ENCODE measurements around the gene ZBTB11. TPM values are rescaled to one million over a fixed set of nuclear protein-coding genes. Genes with fewer than 3 reads are reported as not detected.
"Not testable (repeated sequence)": the region's sequence is repeated elsewhere in the genome, so short reads cannot be mapped to it uniquely, and the experiment has no call there.

The ZBTB11 gene
- total and polyA plus RNA-seq, 9 of the 15 experiments (the other 6 are each of a cell fraction or from before 2014, with no cell fraction given), result 6.2 to 31.9 (median 21.4) TPM

GRCh38 chr3:101631959-101632358 lies 45.0 kb downstream of the ZBTB11 start (continued):
- TF ChIP-seq POLR2AphosphoS5 (IDR thresholded peaks at IDR 0.05; ENCODE audit: control insufficient read depth, insufficient read depth, low read depth, low read length) (peak; percentile 33; the same call in 1 of the 2 replicates), ZNF707 (CRISPR knock-in tag; conservative IDR thresholded peaks at IDR 0.05) (peak; percentile 67; the same call in 1 of the 2 replicates), NCOR1 (IDR thresholded peaks at IDR 0.05) (peak; percentile 63), TAF7 (tag; IDR thresholded peaks at IDR 0.05) (peak; percentile 25; the same call in 1 of the 2 replicates), ZNF830 (CRISPR knock-in tag; IDR thresholded peaks at IDR 0.05) (0 out of 2 replicates have a peak, but pooled peaks have one; percentile 65), HSF4 (CRISPR knock-in tag; IDR thresholded peaks at IDR 0.05; ENCODE audit: borderline replicate concordance) (peak; percentile 96), MYC (CRISPR knock-in tag; IDR thresholded peaks at IDR 0.05; ENCODE audit: borderline replicate concordance, low read depth) (peak; percentile 89), PKNOX1 (IDR thresholded peaks at IDR 0.05) (peak; percentile 50; the same call in 1 of the 2 replicates), GMEB1 (CRISPR knock-in tag; IDR thresholded peaks at IDR 0.05) (0 out of 2 replicates have a peak, but pooled peaks have one; percentile 9), OTX1 (CRISPR knock-in tag; IDR thresholded peaks at IDR 0.05) (0 out of 2 replicates have a peak, but pooled peaks have one; percentile 25), ZBTB26 (CRISPR knock-in tag; IDR thresholded peaks at IDR 0.05) (peak; percentile 9; the same call in 1 of the 2 replicates), HDAC8 (tag; IDR thresholded peaks at IDR 0.05) (0 out of 2 replicates have a peak, but pooled peaks have one; percentile 41), REST (CRISPR knock-in tag; IDR thresholded peaks at IDR 0.05; ENCODE audit: low read depth) (0 out of 2 replicates have a peak, but pooled peaks have one; percentile 40), ZNF165 (CRISPR knock-in tag; IDR thresholded peaks at IDR 0.05; ENCODE audit: borderline replicate concordance) (peak; percentile 77; the same call in 1 of the 2 replicates)
- TF ChIP-seq MYC (IDR thresholded peaks at IDR 0.05; ENCODE audit: low read depth, low read length); REST (IDR thresholded peaks at IDR 0.05; ENCODE audit: borderline replicate concordance): not testable (repeated sequence)

Data from K562 (cell line).